ENCODE measurements around the gene EFCAB6.

The EFCAB6 gene

DNA sequence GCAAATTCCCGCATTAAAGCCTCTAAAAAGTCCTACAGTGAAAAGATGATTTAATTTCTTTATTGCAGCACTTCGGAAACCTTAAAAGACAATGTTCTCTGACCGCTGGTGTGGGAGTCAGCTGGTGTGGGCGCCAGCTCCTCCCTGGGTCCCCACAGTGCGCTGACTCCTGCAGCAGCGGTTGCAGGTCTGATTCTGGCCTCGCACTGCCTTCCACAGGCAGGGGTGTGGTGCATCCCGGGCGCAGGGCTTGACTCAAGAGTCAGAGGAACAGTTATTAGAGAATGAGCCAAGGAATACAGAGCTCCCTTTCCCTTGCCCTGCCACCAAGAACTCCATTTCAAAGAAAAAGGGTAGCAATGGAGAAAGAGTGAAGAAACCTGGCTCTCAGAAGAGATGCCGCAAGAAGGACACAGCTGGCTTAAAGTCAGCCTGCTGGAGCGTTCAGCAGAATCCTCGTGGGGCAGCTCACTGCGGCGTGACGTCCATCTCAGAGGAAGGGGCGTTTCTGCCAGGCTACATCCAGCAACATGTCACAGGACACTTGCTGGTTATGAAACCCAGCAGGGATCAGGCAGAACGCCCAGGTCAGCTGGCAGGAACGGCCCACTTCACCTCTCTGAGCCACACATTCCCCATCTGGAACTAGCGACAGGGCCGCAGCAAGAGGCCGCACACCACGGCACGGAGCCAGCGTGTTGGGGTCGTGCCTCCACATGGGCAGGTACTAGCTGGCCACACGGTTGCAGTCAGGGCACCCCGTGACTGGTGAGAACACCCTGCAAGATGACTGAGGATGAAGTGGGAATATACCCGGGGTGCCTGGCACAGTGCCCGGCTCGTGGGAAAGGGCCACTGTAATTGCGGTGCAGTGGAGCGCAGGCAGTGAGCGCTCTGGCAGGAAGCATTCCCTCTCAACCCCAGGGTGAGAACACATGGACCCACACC lies 18.1 kb upstream of the EFCAB6 start:
- H3K9ac ChIP-seq (ENCODE audit: low read depth, low read length) = no peak overlapping the region
- no peaks in the 10 kb centered on the region for H3K36me3 ChIP-seq (ENCODE audit: insufficient read depth, low read length)
- no peak overlapping the region for H3K4me2 ChIP-seq (ENCODE audit: insufficient read depth, low read length)
- no peaks in the 10 kb centered on the region for H3K9me3 ChIP-seq (ENCODE audit: insufficient read depth, low read length, severe bottlenecking)
- H3K27me3 ChIP-seq (ENCODE audit: insufficient read depth, low read length, poor library complexity) = no peaks in the 10 kb centered on the region
- DNase-seq = no peak
- H3K4me3 ChIP-seq (ENCODE audit: low read depth in 1 of 2, low read length in 2 of 2) = no peak overlapping the region
- no peak for TF ChIP-seq EZH2 (IDR thresholded peaks at IDR 0.05; ENCODE audit: borderline replicate concordance, low read depth, low read length, severe bottlenecking)
- TF ChIP-seq CTCF (IDR thresholded peaks at IDR 0.05; ENCODE audit: borderline replicate concordance, extremely low read depth, low read length, poor library complexity, severe bottlenecking) = no peak
- ATAC-seq (ENCODE audit: insufficient read depth, low read depth) = no peak
- no peaks in the 10 kb centered on the region for H3K79me2 ChIP-seq (ENCODE audit: insufficient read depth, low read length)
- H3K27ac ChIP-seq (ENCODE audit: low read length) = no peak overlapping the region
- 0 out of 2 replicates have a peak, but pooled peaks cover 4% of the 10 kb centered on the region for H4K20me1 ChIP-seq (ENCODE audit: insufficient read depth, low read length)
- H2AFZ ChIP-seq (ENCODE audit: low read depth, low read length) = no peak overlapping the region
- no peaks in the 10 kb centered on the region for H3K4me1 ChIP-seq (ENCODE audit: insufficient read depth, low read length)

DNA sequence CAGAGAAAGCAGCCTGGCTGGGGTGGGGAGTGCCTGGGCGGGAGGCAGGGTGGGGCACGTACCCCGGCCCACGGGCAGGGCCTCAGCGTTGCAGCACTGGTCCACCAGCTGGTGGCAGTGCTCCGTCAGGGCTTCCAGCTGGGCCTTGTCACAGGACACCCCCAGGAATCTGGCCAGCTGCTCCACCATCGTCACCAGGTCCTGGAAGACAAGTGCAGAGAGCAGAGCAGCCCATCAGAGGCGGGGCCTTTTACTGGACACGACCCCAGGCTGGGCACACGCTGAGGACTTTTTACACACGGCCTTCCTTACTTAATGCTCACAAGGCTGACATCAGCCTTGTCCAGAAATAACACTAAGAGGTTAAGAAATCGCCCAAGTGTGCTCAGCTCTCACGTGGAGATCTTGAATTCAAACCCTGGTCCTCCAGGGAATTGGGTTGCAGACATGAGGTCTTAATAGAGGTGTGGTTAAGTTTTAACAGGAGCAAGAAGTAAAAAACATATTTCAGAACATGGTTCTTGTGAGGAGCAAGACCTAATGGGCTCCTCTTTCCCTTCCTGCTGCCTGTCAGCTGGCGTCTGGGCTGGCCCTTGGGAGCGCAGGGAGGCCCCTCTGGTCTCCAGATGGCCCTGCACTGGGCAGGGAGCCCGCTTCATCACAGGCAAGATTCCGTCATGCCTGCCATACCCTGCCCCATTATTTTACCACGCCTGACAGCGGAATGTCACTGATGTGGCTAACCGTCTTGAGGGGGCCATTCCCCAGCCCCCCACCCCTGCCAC lies 17.1 kb upstream of the EFCAB6 start:
- Histone ChIP-seq H3K4me2 (ENCODE audit: insufficient read depth, low read length) (no peak overlapping the region), H3K9ac (ENCODE audit: low read depth, low read length) (no peak overlapping the region), H3K4me3 (ENCODE audit: low read depth in 1 of 2, low read length in 2 of 2) (no peak overlapping the region), H3K79me2 (ENCODE audit: insufficient read depth, low read length) (no peaks in the 10 kb centered on the region), H4K20me1 (ENCODE audit: insufficient read depth, low read length) (0 out of 2 replicates have a peak, but pooled peaks cover 4% of the 10 kb centered on the region), H3K9me3 (ENCODE audit: insufficient read depth, low read length, severe bottlenecking) (no peaks in the 10 kb centered on the region), H3K4me1 (ENCODE audit: insufficient read depth, low read length) (no peaks in the 10 kb centered on the region), H3K27ac (ENCODE audit: low read length) (no peak overlapping the region), H3K36me3 (ENCODE audit: insufficient read depth, low read length) (no peaks in the 10 kb centered on the region), H2AFZ (ENCODE audit: low read depth, low read length) (no peak overlapping the region), H3K27me3 (ENCODE audit: insufficient read depth, low read length, poor library complexity) (no peaks in the 10 kb centered on the region)
- TF ChIP-seq CTCF (IDR thresholded peaks at IDR 0.05; ENCODE audit: borderline replicate concordance, extremely low read depth, low read length, poor library complexity, severe bottlenecking) (no peak), EZH2 (IDR thresholded peaks at IDR 0.05; ENCODE audit: borderline replicate concordance, low read depth, low read length, severe bottlenecking) (no peak)
- ATAC-seq (ENCODE audit: insufficient read depth, low read depth) (no peak), DNase-seq (no peak)

GRCh38 chr22:43828725-43828997 lies 16.6 kb upstream of the EFCAB6 start:
- Histone ChIP-seq H3K4me1 (ENCODE audit: insufficient read depth, low read length) (no peaks in the 10 kb centered on the region), H4K20me1 (ENCODE audit: insufficient read depth, low read length) (0 out of 2 replicates have a peak, but pooled peaks cover 4% of the 10 kb centered on the region), H3K27me3 (ENCODE audit: insufficient read depth, low read length, poor library complexity) (no peaks in the 10 kb centered on the region), H3K4me2 (ENCODE audit: insufficient read depth, low read length) (no peak overlapping the region), H3K9ac (ENCODE audit: low read depth, low read length) (no peak overlapping the region), H3K79me2 (ENCODE audit: insufficient read depth, low read length) (no peaks in the 10 kb centered on the region), H3K4me3 (ENCODE audit: low read depth in 1 of 2, low read length in 2 of 2) (no peak overlapping the region), H3K9me3 (ENCODE audit: insufficient read depth, low read length, severe bottlenecking) (no peaks in the 10 kb centered on the region), H2AFZ (ENCODE audit: low read depth, low read length) (no peak overlapping the region), H3K27ac (ENCODE audit: low read length) (no peak overlapping the region), H3K36me3 (ENCODE audit: insufficient read depth, low read length) (no peaks in the 10 kb centered on the region)
- DNase-seq (no peak), ATAC-seq (ENCODE audit: insufficient read depth, low read depth) (no peak)
- TF ChIP-seq EZH2 (IDR thresholded peaks at IDR 0.05; ENCODE audit: borderline replicate concordance, low read depth, low read length, severe bottlenecking) (no peak), CTCF (IDR thresholded peaks at IDR 0.05; ENCODE audit: borderline replicate concordance, extremely low read depth, low read length, poor library complexity, severe bottlenecking) (no peak)
